HEK293T (cell line): ENCODE data around the gene HSPH1.

ENCODE experiments used
- CTBP1 ChIP-seq: fragments of 450-650 bp; IDR thresholded peaks from 2 replicates; pipeline ENCODE4 v1.6.1; 2016; ENCODE audit warnings: borderline replicate concordance
- FOXA1 ChIP-seq: fragments of 450-650 bp; IDR thresholded peaks from 2 replicates; pipeline ENCODE4 v1.6.1; 2016; ENCODE audit warnings: mild to moderate bottlenecking
- LEF1 ChIP-seq: fragments of 450-650 bp; IDR thresholded peaks from 2 replicates; pipeline ENCODE4 v1.6.1; 2017; ENCODE audit warnings: mild to moderate bottlenecking, borderline replicate concordance
- NFRKB ChIP-seq: fragments of 450-650 bp; IDR thresholded peaks from 2 replicates; pipeline ENCODE4 v1.6.1; 2016; ENCODE audit warnings: mild to moderate bottlenecking, moderate library complexity
- SP1 ChIP-seq: fragments of 450-650 bp; IDR thresholded peaks from 2 replicates; pipeline ENCODE4 v1.6.1; 2017
- SUZ12 ChIP-seq: fragments of 450-650 bp; IDR thresholded peaks from 2 replicates; pipeline ENCODE4 v1.6.1; 2016; ENCODE audit warnings: mild to moderate bottlenecking
- TF ChIP-seq, protein P1 (sequence below): fragments of 450-650 bp; IDR thresholded peaks from 2 replicates; pipeline ENCODE4 v1.6.1; 2016

DNA sequence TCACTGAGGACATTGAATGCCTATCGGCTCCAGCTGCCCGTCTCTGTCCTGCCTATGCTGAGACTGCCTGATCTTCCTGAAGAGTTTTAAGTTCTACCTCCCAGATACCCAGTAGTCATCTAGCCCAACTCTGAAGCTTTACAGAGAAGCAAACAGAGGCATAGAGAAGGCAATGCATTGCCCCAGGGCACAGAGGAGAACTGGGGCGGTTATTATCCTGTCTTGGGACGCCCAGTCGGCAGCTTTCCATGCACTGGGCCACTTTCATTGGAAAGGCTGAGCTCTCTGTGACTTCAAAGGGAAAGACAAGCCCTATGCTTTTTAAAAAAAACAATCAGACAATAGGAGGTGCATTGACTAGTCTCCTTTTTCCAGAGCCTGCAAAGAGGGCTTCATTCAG lies 71.6 kb downstream of the HSPH1 start:
- TF ChIP-seq CTBP1 = no peak
- no peak for TF ChIP-seq LEF1
- TF ChIP-seq, protein P1, sequence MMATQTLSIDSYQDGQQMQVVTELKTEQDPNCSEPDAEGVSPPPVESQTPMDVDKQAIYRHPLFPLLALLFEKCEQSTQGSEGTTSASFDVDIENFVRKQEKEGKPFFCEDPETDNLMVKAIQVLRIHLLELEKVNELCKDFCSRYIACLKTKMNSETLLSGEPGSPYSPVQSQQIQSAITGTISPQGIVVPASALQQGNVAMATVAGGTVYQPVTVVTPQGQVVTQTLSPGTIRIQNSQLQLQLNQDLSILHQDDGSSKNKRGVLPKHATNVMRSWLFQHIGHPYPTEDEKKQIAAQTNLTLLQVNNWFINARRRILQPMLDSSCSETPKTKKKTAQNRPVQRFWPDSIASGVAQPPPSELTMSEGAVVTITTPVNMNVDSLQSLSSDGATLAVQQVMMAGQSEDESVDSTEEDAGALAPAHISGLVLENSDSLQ = no peak
- no peak for TF ChIP-seq SP1
- no peak for TF ChIP-seq FOXA1
- no peak for TF ChIP-seq NFRKB
- TF ChIP-seq SUZ12 = no peak
